Measurements from ENCODE around the gene TGIF1.
"Not testable (repeated sequence)": the region's sequence is repeated elsewhere in the genome, so short reads cannot be mapped to it uniquely, and the experiment has no call there.

The TGIF1 gene

GRCh38 chr18:3457261-3457724, 7.3 kb downstream of the TGIF1 start:
- DNase-seq: no peak

GRCh38 chr18:3458378-3458777, 8.4 kb downstream of the TGIF1 start:
- no peak for DNase-seq

DNA sequence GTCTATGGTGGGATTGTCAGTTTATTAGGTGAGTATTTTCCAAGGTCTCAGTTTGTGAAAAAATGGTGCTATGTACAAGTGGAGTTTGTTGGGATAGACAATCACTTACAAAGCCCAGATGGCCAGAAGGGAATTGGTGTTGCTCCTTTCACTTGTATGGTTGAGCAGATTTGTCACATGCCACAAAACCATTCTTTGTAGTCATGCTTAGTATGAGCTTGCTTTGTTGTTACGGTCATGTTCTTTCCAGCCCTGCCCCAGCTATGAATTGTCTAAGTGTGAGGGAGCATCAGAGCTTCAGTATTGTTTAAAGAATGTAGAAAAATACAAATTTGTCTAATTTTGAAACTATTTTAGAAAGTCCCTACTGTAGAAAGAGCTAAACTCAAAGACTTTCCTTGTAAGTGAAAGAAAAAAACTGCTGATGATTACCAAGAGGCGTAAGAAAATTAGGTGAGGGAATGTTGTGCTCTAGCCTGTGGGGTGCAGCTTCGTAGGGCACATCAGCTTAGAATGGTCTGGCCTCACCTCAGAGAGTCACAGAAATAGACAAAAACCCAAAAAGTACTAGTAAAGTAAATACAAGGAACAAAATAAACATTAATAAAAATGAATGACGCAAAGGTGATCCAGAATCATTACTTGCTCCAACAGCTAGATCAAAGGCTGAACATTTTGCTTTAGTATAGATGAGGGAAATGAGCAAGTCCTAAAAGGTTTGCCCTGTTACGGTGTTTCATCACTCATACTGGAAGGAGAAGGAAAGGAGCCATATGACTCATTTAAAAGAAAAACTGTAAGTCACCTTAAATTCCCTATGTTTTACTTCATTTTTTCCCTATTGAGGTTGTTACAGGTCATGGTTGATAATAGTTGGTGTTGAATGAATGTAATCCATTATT, 9.2 kb downstream of the TGIF1 start:
- DNase-seq: no peak

DNA sequence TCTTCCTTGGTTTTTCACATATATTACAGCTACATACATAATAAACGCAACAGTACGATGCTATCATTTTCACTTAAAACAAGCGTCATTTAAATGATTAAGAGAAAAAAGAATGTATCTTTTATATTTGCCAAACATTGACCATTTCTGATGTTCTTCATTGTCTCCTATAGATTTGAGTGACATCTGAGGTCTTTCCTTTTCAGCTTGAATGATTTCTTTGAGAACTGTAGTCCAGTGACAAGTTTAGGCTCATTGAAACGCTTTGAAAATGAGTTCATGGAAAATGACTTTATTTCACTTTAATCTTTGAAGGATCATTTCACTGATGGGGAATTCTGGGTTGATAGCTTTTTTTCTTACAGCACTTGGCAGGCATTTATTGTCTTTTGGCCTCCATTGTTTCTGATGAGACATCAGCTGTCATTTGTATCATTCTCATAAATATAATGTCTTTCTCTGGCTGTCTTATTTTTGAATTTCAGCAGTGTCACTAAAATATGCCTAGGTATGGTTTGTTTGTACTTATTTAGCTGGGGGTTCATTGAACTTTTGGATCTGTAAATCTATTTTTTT, 10.9 kb downstream of the TGIF1 start:
- DNase-seq: no peak

GRCh38 chr18:3461704-3462103, 11.7 kb downstream of the TGIF1 start:
- DNase-seq: no peak

GRCh38 chr18:3463051-3463450, 13.1 kb downstream of the TGIF1 start:
- no peak for DNase-seq

GRCh38 chr18:3466045-3466444, 16.1 kb downstream of the TGIF1 start:
- no peak for DNase-seq

DNA sequence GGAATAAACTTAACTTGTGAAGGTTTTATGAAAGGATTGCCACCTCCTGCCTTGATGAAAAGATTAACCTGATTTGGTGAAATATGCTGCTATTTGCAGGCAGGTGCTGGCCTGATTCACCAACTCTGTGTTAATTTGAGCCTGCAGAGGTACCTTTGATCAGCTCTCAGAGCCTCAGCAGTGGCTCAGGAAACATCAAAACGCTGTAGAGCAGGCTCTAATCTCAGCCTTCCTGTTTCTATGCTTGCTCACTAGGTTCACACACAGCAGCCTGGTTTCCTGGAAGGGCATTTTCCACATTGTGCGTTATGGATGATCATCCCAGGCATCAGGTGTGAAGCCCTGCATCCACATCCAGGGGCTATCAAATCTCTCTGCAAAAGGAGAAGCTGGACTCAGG, 16.9 kb downstream of the TGIF1 start:
- no peak for DNase-seq

DNA sequence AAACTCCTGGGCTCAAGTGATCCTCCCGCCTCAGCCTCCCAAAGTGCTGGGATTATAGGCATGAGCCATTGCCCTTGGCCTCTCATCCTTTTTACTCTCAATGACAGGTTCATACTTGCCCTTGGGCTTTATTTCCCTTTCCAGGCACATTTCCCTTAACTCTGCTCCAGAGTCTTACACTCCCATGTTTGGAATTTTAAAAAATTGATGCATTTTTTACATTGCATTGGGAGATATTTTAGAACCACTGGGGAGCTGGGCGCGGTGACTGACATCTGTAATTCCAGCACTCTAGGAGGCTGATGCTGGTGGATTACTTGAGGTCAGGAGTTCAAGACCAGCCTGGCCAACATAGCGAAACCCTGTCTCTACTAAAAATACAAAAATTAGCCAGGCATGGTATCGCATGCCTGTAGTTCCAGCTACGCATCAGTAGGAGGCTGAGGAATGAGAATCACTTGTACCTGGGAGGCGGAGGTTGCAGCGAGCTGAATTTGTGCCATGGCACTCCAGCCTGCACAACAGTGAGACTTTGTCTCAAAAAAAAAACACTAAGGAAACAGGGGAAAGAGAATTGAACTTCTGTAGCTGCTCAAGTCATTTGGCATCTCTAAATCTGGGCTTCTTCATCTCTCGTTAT, 18.2 kb downstream of the TGIF1 start:
- DNase-seq: no peak

DNA sequence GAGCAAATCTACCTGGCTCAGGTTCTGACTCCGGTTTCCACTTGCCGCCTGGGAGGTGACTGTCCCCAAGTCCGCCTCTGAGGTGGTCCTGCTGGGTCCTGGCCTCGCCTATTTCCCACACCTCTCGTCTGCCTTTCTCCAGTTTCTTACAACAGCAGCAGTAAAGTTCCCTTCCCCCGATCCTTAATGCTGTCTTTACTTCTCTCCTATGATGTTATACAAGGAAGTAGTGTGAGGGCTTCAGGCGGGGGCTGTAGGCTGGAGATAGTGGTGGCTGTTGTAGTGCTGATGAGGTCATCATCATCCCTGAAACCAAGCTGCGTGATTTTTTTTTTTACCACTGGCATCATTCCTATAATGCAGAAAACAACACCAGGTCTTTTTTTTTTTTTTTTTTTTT, 18.9 kb downstream of the TGIF1 start:
- DNase-seq: no peak

DNA sequence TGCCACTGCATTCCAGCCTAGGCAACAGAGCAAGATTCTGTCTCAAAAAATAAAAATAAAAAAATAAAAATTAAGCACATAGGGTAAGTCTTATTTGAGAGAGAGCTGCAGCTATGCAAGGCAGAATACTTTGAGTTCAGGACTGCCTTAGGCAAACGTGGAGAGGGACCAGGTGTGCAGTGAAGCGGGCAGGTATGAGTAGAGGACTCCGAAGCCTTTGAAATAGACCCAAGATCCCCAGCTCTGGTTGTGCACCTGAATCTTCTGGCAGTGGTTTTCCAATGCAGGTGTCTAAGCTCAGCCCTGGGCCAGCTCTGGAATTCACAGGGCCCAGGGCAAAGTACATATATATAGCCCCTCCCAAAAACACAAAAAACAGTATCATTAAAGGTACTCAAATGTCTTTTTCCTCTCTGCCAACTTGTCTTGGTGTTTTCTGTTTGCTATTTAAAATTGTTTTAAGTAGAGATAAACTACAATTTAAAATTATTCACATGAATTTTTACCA, 21.2 kb downstream of the TGIF1 start:
- no peak for DNase-seq

DNA sequence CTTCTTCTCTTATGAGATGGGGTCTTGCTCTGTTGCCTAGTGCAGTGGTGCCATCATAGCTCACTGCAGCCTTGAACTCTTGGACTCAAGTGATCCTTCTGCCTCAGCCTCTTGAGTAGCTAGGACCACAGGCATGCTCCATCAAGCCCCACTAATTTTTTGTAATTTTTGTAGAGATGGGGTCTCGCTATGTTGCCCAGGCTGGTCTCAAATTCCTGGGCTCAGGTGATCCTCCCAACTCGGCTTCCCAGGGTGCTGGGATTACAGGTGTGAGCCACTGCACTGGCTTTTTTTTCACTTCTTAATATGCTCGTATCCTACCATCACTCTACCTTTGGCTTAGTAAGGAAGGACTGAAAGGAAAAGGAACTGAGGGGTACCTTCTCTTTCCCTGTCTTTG, 22.1 kb downstream of the TGIF1 start:
- not testable (repeated sequence) for DNase-seq

DNA sequence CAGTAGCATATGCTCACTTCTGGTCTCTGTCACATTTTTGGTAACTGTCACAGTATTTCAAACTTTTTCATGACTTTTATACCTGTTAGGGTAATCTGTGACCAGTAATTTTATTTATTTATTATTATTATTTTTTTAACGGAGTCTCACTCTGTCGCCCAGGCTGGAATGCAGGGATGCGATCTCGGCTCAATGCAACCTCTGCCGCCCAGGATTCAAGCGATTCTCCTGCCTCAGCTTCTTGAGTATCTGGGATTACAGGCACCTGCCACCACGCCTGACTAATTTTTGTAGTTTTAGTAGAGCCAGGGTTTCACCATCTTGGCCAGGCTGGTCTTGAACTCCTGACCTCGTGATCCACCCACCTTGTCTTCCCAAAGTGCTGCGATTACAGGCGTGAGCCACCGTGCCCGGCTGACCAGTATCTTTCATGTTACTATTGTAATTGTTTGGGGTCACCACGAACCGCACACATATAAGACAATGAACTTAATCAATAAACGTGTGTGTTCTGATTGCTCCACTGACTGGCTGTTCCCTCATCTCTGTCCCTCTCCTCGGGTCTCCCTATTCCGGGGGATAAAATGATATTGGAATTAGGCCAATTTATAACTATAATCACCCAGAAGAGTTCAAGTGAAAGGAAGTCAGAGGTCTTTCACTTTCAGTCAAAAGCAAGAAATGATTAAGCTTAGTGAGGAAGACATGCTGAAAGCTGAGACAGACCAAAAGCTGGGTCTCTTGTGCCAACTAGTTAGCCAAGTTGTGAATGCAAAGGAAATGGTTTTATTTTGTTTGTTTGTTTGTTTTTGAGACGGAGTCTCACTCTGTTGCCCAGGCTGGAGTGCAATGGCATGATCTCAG, 22.9 kb downstream of the TGIF1 start:
- DNase-seq: no peak

- no peak for DNase-seq
These were observed 28.4 kb downstream of the TGIF1 start for GRCh38 chr18:3478262-3478978.

GRCh38 chr18:3479978-3480509, 30.1 kb downstream of the TGIF1 start:
- no peak for DNase-seq

GRCh38 chr18:3480827-3481573, 31.0 kb downstream of the TGIF1 start:
- no peak for DNase-seq

GRCh38 chr18:3481696-3482210, 31.8 kb downstream of the TGIF1 start:
- no peak for DNase-seq

- no peak for DNase-seq
These were observed 32.3 kb downstream of the TGIF1 start for GRCh38 chr18:3482258-3482657.

- no peak for DNase-seq
These were observed 35.5 kb downstream of the TGIF1 start for GRCh38 chr18:3485153-3486149.
